MM.1S (cell line): ENCODE data around the gene MS4A10.

Experiments
- DNase-seq: peaks from one replicate; pipeline ENCODE4 v3.0.0-alpha.2; 2015
- H2AFZ ChIP-seq: fragments of 300-600 bp; sonication (generic); 2 replicates; pipeline ENCODE4 v1.6.0; 2016; ENCODE audit warnings: antibody characterized with exemption, low read length
- H3F3A ChIP-seq: fragments of 300-600 bp; sonication (generic); 2 replicates; pipeline ENCODE4 v1.6.1; 2016; ENCODE audit warnings: mild to moderate bottlenecking, antibody characterized with exemption, low read length, moderate library complexity, mixed read lengths; ENCODE audit not compliant: insufficient read depth
- H3K27ac ChIP-seq: fragments of 300-600 bp; sonication (generic); 2 replicates; pipeline ENCODE4 v1.5.1; 2016; ENCODE audit warnings: mild to moderate bottlenecking, low read length
- H3K27me3 ChIP-seq: fragments of 300-600 bp; sonication (generic); replicated peaks from 2 replicates; pipeline ENCODE4 v1.6.0; 2016; ENCODE audit warnings: low read length; ENCODE audit not compliant: insufficient read depth
- H3K36me3 ChIP-seq: fragments of 300-600 bp; sonication (generic); replicated peaks from 2 replicates; pipeline ENCODE4 v1.6.1; 2016; ENCODE audit warnings: mild to moderate bottlenecking, low read length, mixed read lengths; ENCODE audit not compliant: insufficient read depth
- H3K4me1 ChIP-seq: fragments of 300-600 bp; sonication (generic); 2 replicates; pipeline ENCODE4 v1.6.1; 2016; ENCODE audit warnings: low read length, mixed read lengths
- H3K4me2 ChIP-seq: fragments of 300-600 bp; sonication (generic); 2 replicates; pipeline ENCODE4 v1.6.0; 2016; ENCODE audit warnings: low read depth, low read length
- H3K4me3 ChIP-seq: fragments of 300-600 bp; sonication (generic); 2 replicates; pipeline ENCODE4 v1.5.1; 2016; ENCODE audit warnings: low read length, mixed read lengths
- H3K79me2 ChIP-seq: fragments of 300-600 bp; sonication (generic); 2 replicates; pipeline ENCODE4 v1.6.1; 2016; ENCODE audit warnings: mixed run types, low read length, mixed read lengths
- H3K9ac ChIP-seq: fragments of 300-600 bp; sonication (generic); 2 replicates; pipeline ENCODE4 v1.6.1; 2016; ENCODE audit warnings: low read length, mixed read lengths
- H3K9me2 ChIP-seq: fragments of 300-600 bp; sonication (generic); replicated peaks from 2 replicates; pipeline ENCODE4 v1.6.1; 2016; ENCODE audit warnings: mild to moderate bottlenecking, low read length, mixed read lengths; ENCODE audit not compliant: insufficient read depth
- H3K9me3 ChIP-seq: fragments of 300-600 bp; sonication (generic); replicated peaks from 2 replicates; pipeline ENCODE4 v1.6.1; 2016; ENCODE audit warnings: mild to moderate bottlenecking, low read length, mixed read lengths; ENCODE audit not compliant: insufficient read depth
- H4K20me1 ChIP-seq: fragments of 300-600 bp; sonication (generic); 2 replicates; pipeline ENCODE4 v1.6.1; 2016; ENCODE audit warnings: mild to moderate bottlenecking, low read length, moderate library complexity, mixed read lengths; ENCODE audit not compliant: insufficient read depth
- EZH2 ChIP-seq: fragments of 300-600 bp; sonication (generic); optimal IDR thresholded peaks from 2 replicates; pipeline ENCODE3; 2017; ENCODE audit warnings: low read depth, mild to moderate bottlenecking, antibody characterized with exemption, low read length, mixed read lengths
- EZH2phosphoT487 ChIP-seq: fragments of 300-600 bp; sonication (generic); IDR thresholded peaks from 2 replicates; pipeline ENCODE4 v1.6.1; 2018; ENCODE audit warnings: antibody characterized with exemption, low read length
- TF ChIP-seq, protein P1 (sequence below): fragments of 300-600 bp; sonication (generic); IDR thresholded peaks from 2 replicates; pipeline ENCODE4 v1.5.1; 2016; ENCODE audit warnings: antibody characterized with exemption, low read length, mixed read lengths

The MS4A10 gene

DNA sequence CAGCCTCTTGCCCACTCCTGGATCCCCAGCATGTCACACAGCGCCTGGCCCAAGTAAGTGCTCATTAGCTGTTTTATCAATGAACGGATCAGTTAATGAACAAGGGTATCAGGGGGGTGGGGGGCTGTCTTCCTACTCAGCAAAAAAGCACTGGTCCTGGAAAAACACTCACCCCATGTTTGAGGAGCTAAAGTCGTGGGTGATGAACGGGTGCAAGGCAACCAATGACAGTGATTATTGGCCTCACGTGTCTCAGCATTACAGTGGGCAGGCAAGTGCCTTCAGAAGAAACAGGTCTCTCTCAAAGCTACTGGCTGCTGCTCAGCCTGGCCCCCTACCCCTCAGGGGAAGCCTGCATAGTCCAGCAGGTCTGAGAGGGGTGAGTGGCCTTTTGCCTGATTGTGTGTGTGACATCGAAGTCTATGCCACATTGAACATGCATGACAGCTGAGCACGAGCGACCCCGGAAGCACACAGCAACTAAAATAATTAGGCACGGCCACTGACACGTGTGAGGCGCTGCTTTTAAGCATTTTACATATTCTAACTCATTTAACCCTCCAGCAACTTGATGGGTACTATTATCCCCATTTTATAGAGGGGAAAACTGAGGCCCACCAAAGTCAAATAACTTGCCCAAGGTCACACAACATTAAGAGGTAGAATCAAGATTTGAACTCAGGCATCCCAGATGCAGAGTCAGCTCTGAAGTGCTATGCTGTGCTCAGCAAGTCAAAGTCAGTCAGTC, 2.6 kb upstream of the MS4A10 start:
- no peaks in the 10 kb centered on the region for H3K4me1 ChIP-seq
- H3K4me2 ChIP-seq: no peak overlapping the region
- no peak overlapping the region for H3K27ac ChIP-seq
- no peak for DNase-seq
- no peaks in the 10 kb centered on the region for H3K9me2 ChIP-seq
- H2AFZ ChIP-seq: no peak overlapping the region
- H3K79me2 ChIP-seq: no peaks in the 10 kb centered on the region
- H3K4me3 ChIP-seq: no peak overlapping the region
- no peaks in the 10 kb centered on the region for H3F3A ChIP-seq
- H3K9me3 ChIP-seq: no peaks in the 10 kb centered on the region
- H3K9ac ChIP-seq: no peak overlapping the region
- no peaks in the 10 kb centered on the region for H3K27me3 ChIP-seq
- no peaks in the 10 kb centered on the region for H3K36me3 ChIP-seq
- no peaks in the 10 kb centered on the region for H4K20me1 ChIP-seq
- no peak for TF ChIP-seq EZH2
- TF ChIP-seq, protein P1, sequence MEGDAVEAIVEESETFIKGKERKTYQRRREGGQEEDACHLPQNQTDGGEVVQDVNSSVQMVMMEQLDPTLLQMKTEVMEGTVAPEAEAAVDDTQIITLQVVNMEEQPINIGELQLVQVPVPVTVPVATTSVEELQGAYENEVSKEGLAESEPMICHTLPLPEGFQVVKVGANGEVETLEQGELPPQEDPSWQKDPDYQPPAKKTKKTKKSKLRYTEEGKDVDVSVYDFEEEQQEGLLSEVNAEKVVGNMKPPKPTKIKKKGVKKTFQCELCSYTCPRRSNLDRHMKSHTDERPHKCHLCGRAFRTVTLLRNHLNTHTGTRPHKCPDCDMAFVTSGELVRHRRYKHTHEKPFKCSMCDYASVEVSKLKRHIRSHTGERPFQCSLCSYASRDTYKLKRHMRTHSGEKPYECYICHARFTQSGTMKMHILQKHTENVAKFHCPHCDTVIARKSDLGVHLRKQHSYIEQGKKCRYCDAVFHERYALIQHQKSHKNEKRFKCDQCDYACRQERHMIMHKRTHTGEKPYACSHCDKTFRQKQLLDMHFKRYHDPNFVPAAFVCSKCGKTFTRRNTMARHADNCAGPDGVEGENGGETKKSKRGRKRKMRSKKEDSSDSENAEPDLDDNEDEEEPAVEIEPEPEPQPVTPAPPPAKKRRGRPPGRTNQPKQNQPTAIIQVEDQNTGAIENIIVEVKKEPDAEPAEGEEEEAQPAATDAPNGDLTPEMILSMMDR: no peak
- no peak for TF ChIP-seq EZH2phosphoT487

DNA sequence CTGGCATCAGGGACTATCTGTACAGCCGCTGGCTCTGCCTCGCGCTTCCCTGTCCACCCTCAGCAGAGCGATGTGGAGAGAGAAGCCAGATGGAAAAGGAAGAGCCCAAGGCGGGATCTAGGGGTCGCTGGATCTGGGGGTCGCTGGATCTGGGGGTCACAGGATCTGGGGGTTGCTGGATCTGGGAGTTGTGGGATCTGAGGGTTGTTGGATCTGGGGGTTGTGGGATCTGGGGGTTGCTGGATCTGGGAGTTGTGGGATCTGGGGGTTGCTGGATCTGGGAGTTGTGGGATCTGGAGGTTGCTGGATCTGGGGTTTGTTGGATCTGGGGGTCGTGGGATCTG, 2.0 kb upstream of the MS4A10 start:
- Histone ChIP-seq H2AFZ (no peak overlapping the region), H3F3A (no peaks in the 10 kb centered on the region), H4K20me1 (no peaks in the 10 kb centered on the region), H3K27ac (no peak overlapping the region), H3K9me3 (no peaks in the 10 kb centered on the region), H3K27me3 (no peaks in the 10 kb centered on the region), H3K79me2 (no peaks in the 10 kb centered on the region), H3K36me3 (no peaks in the 10 kb centered on the region), H3K9me2 (no peaks in the 10 kb centered on the region), H3K4me3 (no peak overlapping the region), H3K4me1 (no peaks in the 10 kb centered on the region), H3K4me2 (no peak overlapping the region), H3K9ac (no peak overlapping the region)
- no peak for DNase-seq
- no peak for TF ChIP-seq EZH2phosphoT487
- TF ChIP-seq EZH2: no peak
- TF ChIP-seq, protein P1: no peak

DNA sequence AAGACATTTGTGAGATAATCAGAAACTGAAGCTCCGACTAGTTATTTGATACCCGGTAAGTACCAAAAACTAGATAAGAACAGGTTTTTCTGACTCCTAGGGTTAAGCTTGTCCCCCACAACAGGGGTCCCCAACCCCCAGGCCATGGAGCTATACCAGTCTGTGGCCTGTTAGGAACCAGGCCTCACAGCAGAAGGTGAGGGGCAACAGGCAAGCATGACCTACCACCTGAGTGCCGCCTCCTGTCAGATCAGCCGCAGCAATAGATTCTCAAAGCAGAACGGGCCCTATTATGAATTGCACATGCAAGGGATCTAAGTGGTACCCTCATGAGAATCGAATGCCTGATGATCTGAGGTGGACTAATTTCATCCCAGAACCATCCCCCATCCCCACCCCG, 1.2 kb upstream of the MS4A10 start:
- H3K4me1 ChIP-seq: no peaks in the 10 kb centered on the region
- no peak for DNase-seq
- no peaks in the 10 kb centered on the region for H3K9me2 ChIP-seq
- H3K36me3 ChIP-seq: no peaks in the 10 kb centered on the region
- no peaks in the 10 kb centered on the region for H3K27me3 ChIP-seq
- TF ChIP-seq EZH2phosphoT487 (no peak), EZH2 (no peak)
- TF ChIP-seq, protein P1: no peak
- no peaks in the 10 kb centered on the region for H3K79me2 ChIP-seq
- H3K4me2 ChIP-seq: no peak overlapping the region
- H3K4me3 ChIP-seq: no peak overlapping the region
- H3K9me3 ChIP-seq: no peaks in the 10 kb centered on the region
- H4K20me1 ChIP-seq: no peaks in the 10 kb centered on the region
- H3K9ac ChIP-seq: no peak overlapping the region
- H3K27ac ChIP-seq: no peak overlapping the region
- H2AFZ ChIP-seq: no peak overlapping the region
- no peaks in the 10 kb centered on the region for H3F3A ChIP-seq
